Mesendoderm (in vitro differentiated cells): ENCODE measurements around the gene NUAK1.

Experiments used
- DNase-seq: peaks from one replicate; pipeline ENCODE4 v3.0.0; 2013
- H2AK5ac ChIP-seq: 2 replicates; pipeline ENCODE4 v1.6.1; 2013; ENCODE audit warnings: low read length, inconsistent platforms
- H2BK120ac ChIP-seq: 2 replicates; pipeline ENCODE4 v1.6.1; 2013; ENCODE audit warnings: low read depth, mild to moderate bottlenecking, low read length, moderate library complexity, mixed read lengths
- H2BK15ac ChIP-seq: replicated peaks from 2 replicates; pipeline ENCODE4 v1.6.1; 2013; ENCODE audit warnings: low read depth, mild to moderate bottlenecking, moderate library complexity
- H2BK5ac ChIP-seq: 2 replicates; pipeline ENCODE4 v1.6.1; 2013; ENCODE audit warnings: low read length, inconsistent platforms
- H3K18ac ChIP-seq: 2 replicates; pipeline ENCODE4 v1.6.1; 2013; ENCODE audit warnings: mild to moderate bottlenecking, low read length, mixed read lengths
- H3K23ac ChIP-seq: one replicate; pipeline ENCODE4 v1.6.1; 2013; ENCODE audit warnings: low read length
- H3K27ac ChIP-seq: 2 replicates; pipeline ENCODE4 v1.5.1; 2013; ENCODE audit warnings: low read depth, mild to moderate bottlenecking, inconsistent platforms, low read length, moderate library complexity
- H3K27me3 ChIP-seq: 2 replicates; pipeline ENCODE4 v1.6.1; 2013; ENCODE audit warnings: low read length, control low read depth, mild to moderate bottlenecking, inconsistent platforms; ENCODE audit not compliant: insufficient read depth, poor library complexity
- H3K36me3 ChIP-seq: 2 replicates; pipeline ENCODE4 v1.6.1; 2013; ENCODE audit warnings: low read length, inconsistent platforms; ENCODE audit not compliant: control insufficient read depth, insufficient read depth
- H3K4ac ChIP-seq: one replicate; pipeline ENCODE4 v1.6.1; 2013; ENCODE audit warnings: low read depth, mild to moderate bottlenecking, low read length, moderate library complexity
- H3K4me1 ChIP-seq: 2 replicates; pipeline ENCODE4 v1.6.1; 2013; ENCODE audit warnings: low read depth, low read length, inconsistent platforms; ENCODE audit not compliant: control insufficient read depth
- H3K4me2 ChIP-seq: 2 replicates; pipeline ENCODE4 v1.6.1; 2013; ENCODE audit warnings: low read length
- H3K4me3 ChIP-seq: 2 replicates; pipeline ENCODE4 v1.5.1; 2013; ENCODE audit warnings: mild to moderate bottlenecking, low read length
- H3K56ac ChIP-seq: one replicate; pipeline ENCODE4 v1.6.1; 2013; ENCODE audit warnings: low read length
- H3K79me1 ChIP-seq: 2 replicates; pipeline ENCODE4 v1.6.1; 2013; ENCODE audit warnings: low read length, inconsistent platforms
- H3K79me2 ChIP-seq: 2 replicates; pipeline ENCODE4 v1.6.1; 2013; ENCODE audit warnings: mild to moderate bottlenecking, low read length; ENCODE audit not compliant: control insufficient read depth, insufficient read depth
- H3K9ac ChIP-seq: 2 replicates; pipeline ENCODE4 v1.6.1; 2013; ENCODE audit warnings: low read length, inconsistent platforms
- H4K5ac ChIP-seq: one replicate; pipeline ENCODE4 v1.6.1; 2013; ENCODE audit warnings: low read length
- H4K8ac ChIP-seq: one replicate; pipeline ENCODE4 v1.6.1; 2013; ENCODE audit warnings: low read depth, mild to moderate bottlenecking, control low read depth, low read length, moderate library complexity
- WGBS: extraction: QIAGEN DNeasy Blood & Tissue Kit; methylation state at CpG from one replicate; pipeline ENCODE4 v1.1.7; 2013; ENCODE audit warnings: low lambda C conversion rate, missing lambda C conversion rate; ENCODE audit not compliant: insufficient coverage; ENCODE audit errors: extremely low coverage; 5-methylcytosine and 5-hydroxymethylcytosine counted together

Gene NUAK1

DNA sequence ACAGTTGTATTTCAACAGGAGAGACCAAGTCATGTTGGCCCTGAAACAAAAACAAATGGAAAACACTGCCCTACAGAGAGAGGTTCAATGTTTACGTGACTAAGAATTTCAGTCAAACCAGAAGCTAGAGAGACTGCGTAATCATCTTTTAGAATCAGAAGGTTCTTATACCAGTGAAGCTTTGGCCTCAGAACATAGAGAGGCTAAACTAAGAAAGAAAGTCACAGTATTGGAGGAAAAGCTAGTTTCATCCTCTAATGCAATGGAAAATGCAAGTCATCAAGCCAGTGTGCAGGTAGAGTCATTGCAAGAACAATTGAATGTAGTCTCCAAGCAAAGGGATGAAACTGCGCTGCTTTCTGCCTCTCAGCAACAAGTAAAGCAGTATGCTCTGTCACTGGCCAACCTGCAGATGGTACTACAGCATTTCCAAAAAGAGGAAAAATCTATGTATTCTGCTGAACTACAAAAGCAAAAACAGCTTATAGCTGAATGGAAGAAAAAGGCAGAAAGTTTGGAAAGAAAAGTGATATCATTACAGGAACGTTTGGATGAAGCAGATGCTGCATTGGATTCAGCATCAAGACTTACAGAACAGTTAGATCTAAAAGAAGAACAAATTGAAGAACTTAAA, 32.5 kb upstream of the NUAK1 start:
- Histone ChIP-seq H3K27me3 (no peaks in the 10 kb centered on the region), H3K79me2 (no peaks in the 10 kb centered on the region), H2BK120ac (no peak overlapping the region), H3K27ac (no peak overlapping the region), H3K79me1 (no peaks in the 10 kb centered on the region), H3K23ac (no peak overlapping the region), H3K18ac (no peak overlapping the region), H4K5ac (no peak overlapping the region), H3K4me1 (no peaks in the 10 kb centered on the region), H3K4ac (no peak overlapping the region), H3K4me3 (no peak overlapping the region), H2AK5ac (no peak overlapping the region), H2BK5ac (no peak overlapping the region), H4K8ac (no peak overlapping the region), H3K9ac (no peak overlapping the region), H3K4me2 (no peak overlapping the region), H3K36me3 (no peaks in the 10 kb centered on the region), H2BK15ac (no peak overlapping the region), H3K56ac (no peak overlapping the region)
- no peak for DNase-seq
- whole genome bisulfite sequencing: no CpG with 5 or more reads among the region's 4 CpGs

DNA sequence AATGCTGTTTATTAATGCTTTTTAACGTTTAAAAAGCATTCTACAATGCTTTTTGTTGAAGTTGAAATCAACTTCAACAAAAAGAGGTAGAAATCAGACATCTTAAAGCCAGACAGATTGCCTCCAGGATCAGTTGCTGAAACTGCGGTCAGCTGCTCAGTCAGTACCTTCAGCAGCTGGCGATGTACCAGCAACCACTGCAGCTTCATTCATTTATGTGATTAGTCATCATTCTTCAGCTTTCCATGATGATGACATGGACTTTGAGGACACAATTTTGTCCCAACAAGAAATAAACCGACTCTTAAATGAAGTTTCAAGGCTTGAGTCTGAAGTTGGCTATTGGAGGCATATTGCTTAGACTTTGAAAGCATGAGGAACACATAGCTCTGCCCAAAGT, 31.5 kb upstream of the NUAK1 start:
- H3K27ac ChIP-seq: no peak overlapping the region
- no peak overlapping the region for H2AK5ac ChIP-seq
- no peak overlapping the region for H3K4me3 ChIP-seq
- DNase-seq: no peak
- no peak overlapping the region for H3K56ac ChIP-seq
- H3K27me3 ChIP-seq: no peaks in the 10 kb centered on the region
- no peaks in the 10 kb centered on the region for H3K79me1 ChIP-seq
- no peaks in the 10 kb centered on the region for H3K79me2 ChIP-seq
- H3K18ac ChIP-seq: no peak overlapping the region
- no peak overlapping the region for H3K9ac ChIP-seq
- H2BK15ac ChIP-seq: no peak overlapping the region
- H3K4me2 ChIP-seq: no peak overlapping the region
- no peak overlapping the region for H3K23ac ChIP-seq
- no peak overlapping the region for H2BK120ac ChIP-seq
- H3K4ac ChIP-seq: no peak overlapping the region
- H3K36me3 ChIP-seq: no peaks in the 10 kb centered on the region
- no peak overlapping the region for H2BK5ac ChIP-seq
- no peaks in the 10 kb centered on the region for H3K4me1 ChIP-seq
- no CpG with 5 or more reads among the region's 4 CpGs for WGBS
- no peak overlapping the region for H4K8ac ChIP-seq
- H4K5ac ChIP-seq: no peak overlapping the region

DNA sequence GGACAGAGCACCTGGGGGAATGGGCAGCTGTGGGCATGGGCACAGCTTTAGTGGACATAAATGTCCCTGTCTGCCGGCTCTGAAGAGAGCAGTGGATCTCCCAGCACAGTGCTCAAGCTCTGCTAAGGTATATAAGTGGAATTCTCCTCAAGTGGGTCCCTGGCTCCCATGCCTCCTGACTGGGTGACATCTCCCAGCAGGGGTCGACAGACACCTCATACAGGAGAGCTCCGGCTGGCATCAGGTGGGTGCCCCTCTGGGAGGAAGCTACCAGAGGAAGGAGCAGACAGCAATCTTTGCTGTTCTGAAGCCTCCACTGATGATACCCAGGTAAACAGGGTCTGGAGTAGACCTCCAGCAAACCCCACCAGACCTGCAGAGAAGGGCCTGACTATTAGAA, 25.0 kb upstream of the NUAK1 start:
- H3K4me2 ChIP-seq: no peak overlapping the region
- H3K36me3 ChIP-seq: no peaks in the 10 kb centered on the region
- H3K27me3 ChIP-seq: no peaks in the 10 kb centered on the region
- no peak overlapping the region for H2AK5ac ChIP-seq
- WGBS: no CpG with 5 or more reads among the region's 3 CpGs
- no peak overlapping the region for H3K23ac ChIP-seq
- H2BK120ac ChIP-seq: no peak overlapping the region
- no peaks in the 10 kb centered on the region for H3K79me1 ChIP-seq
- H3K18ac ChIP-seq: no peak overlapping the region
- H4K8ac ChIP-seq: no peak overlapping the region
- H3K79me2 ChIP-seq: no peaks in the 10 kb centered on the region
- no peak overlapping the region for H2BK5ac ChIP-seq
- H3K27ac ChIP-seq: no peak overlapping the region
- no peak overlapping the region for H3K56ac ChIP-seq
- DNase-seq: no peak
- no peak overlapping the region for H4K5ac ChIP-seq
- no peak overlapping the region for H3K4me3 ChIP-seq
- no peak overlapping the region for H3K4ac ChIP-seq
- no peak overlapping the region for H2BK15ac ChIP-seq
- H3K9ac ChIP-seq: no peak overlapping the region
- no peaks in the 10 kb centered on the region for H3K4me1 ChIP-seq

DNA sequence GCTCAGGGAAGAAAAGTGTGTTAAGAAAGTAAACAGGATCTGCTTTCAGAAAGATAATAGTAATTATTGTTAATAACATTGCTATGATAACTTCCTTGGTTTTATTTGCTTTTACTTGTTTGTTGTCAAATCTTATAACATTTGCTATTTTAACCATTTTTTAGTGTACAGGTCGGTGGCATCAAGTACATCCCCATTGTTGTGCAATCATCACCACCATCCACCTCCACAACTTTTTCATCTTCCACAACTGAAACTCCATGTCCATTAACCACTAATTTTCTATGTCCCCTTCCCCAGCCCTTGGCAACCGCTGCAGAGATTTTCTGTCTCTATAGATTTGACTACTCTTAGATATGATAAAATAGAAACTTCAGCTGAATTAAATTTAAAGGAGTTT, 22.7 kb upstream of the NUAK1 start:
- Histone ChIP-seq H3K9ac (no peak overlapping the region), H3K23ac (no peak overlapping the region), H3K27ac (no peak overlapping the region), H2AK5ac (no peak overlapping the region), H3K4me2 (no peak overlapping the region), H3K36me3 (no peaks in the 10 kb centered on the region), H4K5ac (no peak overlapping the region), H3K4me3 (no peak overlapping the region), H3K79me1 (no peaks in the 10 kb centered on the region), H3K79me2 (no peaks in the 10 kb centered on the region), H3K27me3 (no peaks in the 10 kb centered on the region), H3K4ac (no peak overlapping the region), H2BK15ac (no peak overlapping the region), H2BK5ac (no peak overlapping the region), H4K8ac (no peak overlapping the region), H3K18ac (no peak overlapping the region), H3K56ac (no peak overlapping the region), H2BK120ac (no peak overlapping the region), H3K4me1 (no peaks in the 10 kb centered on the region)
- DNase-seq: no peak
- WGBS: no CpG with 5 or more reads among the region's 2 CpGs

DNA sequence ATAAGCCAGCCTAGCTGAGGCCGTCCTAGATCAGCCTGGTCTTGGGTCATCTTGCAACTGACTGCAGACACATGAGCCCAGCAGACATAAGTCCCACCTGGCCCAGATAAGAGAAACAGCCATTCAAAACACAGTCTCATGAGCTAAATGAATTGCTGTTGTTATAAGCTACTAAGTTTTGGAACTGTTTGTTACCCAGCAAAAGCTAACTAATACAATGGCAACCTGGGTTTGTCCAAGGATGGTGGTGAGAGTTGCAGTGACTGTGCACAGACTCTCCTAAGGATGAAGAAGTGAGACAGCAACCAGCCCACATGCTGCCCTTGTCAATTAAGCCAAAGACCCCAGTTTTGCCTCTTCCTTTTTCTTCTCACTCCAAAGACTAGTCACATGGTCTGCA, 22.2 kb upstream of the NUAK1 start:
- Histone ChIP-seq H3K27ac (no peak overlapping the region), H3K36me3 (no peaks in the 10 kb centered on the region), H2BK120ac (no peak overlapping the region), H2AK5ac (no peak overlapping the region), H3K27me3 (no peaks in the 10 kb centered on the region), H4K8ac (no peak overlapping the region), H3K4ac (no peak overlapping the region), H3K56ac (no peak overlapping the region), H3K23ac (no peak overlapping the region), H3K9ac (no peak overlapping the region), H3K4me3 (no peak overlapping the region), H2BK15ac (no peak overlapping the region), H3K79me1 (no peaks in the 10 kb centered on the region), H3K18ac (no peak overlapping the region), H3K4me2 (no peak overlapping the region), H3K79me2 (no peaks in the 10 kb centered on the region), H2BK5ac (no peak overlapping the region), H4K5ac (no peak overlapping the region), H3K4me1 (no peaks in the 10 kb centered on the region)
- WGBS: no CpG with 5 or more reads among the region's 1 CpG
- DNase-seq: no peak

DNA sequence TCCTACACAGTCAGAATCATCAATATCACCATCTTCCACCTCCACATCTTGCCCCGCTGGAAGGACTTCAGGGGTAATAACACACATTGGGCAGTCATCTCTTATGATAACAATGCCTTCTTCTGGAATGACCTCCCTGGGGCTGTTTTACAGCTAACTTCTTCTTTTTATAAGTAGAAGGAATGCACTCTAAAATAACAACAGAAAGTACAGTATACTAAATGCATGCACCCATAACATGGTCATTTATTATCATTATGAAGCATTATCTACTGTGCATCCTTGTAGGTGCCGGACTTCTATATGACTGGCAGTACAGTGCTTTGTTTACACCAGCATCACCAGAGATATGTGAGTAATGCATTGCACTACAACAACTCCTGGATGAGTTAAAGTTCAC, 19.0 kb upstream of the NUAK1 start:
- no peak overlapping the region for H3K18ac ChIP-seq
- H2BK15ac ChIP-seq: no peak overlapping the region
- no peak overlapping the region for H2BK5ac ChIP-seq
- no peak overlapping the region for H3K56ac ChIP-seq
- no peaks in the 10 kb centered on the region for H3K79me1 ChIP-seq
- no CpG with 5 or more reads among the region's 2 CpGs for WGBS
- no peak overlapping the region for H3K9ac ChIP-seq
- no peaks in the 10 kb centered on the region for H3K27me3 ChIP-seq
- H4K5ac ChIP-seq: no peak overlapping the region
- H2AK5ac ChIP-seq: no peak overlapping the region
- H3K79me2 ChIP-seq: no peaks in the 10 kb centered on the region
- no peak overlapping the region for H2BK120ac ChIP-seq
- no peaks in the 10 kb centered on the region for H3K4me1 ChIP-seq
- no peaks in the 10 kb centered on the region for H3K36me3 ChIP-seq
- H3K4me3 ChIP-seq: no peak overlapping the region
- no peak overlapping the region for H3K23ac ChIP-seq
- H3K27ac ChIP-seq: no peak overlapping the region
- no peak overlapping the region for H3K4me2 ChIP-seq
- DNase-seq: no peak
- H4K8ac ChIP-seq: no peak overlapping the region
- no peak overlapping the region for H3K4ac ChIP-seq
